GM21423 (cell line): ENCODE results near the gene NES.

ENCODE experiments used
- ATAC-seq: cut with Tn5 transposase; IDR thresholded peaks from one replicate; pipeline ENCODE4 v1.9.1; 2021; ENCODE audit warnings: mild to moderate bottlenecking, moderate library complexity; ENCODE audit not compliant: unreplicated experiment

NES gene

GRCh38 chr1:156664046-156664766, 13.0 kb downstream of the NES start:
- ATAC-seq = no peak

DNA sequence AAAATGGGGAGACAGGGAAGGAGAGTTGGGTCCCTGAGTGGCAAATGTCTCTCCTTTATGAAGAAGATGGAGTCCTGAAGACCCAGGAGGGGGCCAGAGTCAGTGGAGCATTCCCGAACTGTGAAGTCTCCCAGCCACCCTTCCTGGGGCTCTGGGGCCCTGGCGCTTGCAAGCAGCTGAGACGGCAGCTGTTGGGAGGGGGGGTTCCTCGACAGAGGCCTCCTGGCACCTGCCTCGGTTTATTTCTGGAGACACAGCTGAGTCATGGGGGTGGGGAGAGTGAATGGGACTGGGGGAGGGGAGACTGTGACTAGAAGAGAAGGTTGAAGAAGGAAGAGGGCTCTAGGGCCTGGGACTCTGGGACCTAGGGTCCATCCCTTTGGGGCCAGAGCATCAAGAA, 14.0 kb downstream of the NES start:
- ATAC-seq = no peak

DNA sequence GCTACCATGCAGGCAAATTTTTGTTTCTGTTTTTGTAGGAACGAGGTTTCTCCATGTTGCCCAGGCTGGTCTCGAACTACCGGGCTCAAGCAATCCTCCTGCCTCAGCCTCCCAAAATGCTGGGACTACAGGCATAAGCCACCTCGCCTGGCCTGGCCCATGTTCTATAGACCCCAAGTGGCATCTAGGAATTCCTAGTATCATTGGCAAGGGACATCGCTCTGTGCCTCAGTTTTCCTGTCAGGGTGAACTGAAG, 14.5 kb downstream of the NES start:
- no peak for ATAC-seq

GRCh38 chr1:156662005-156662799, 15.0 kb downstream of the NES start:
- ATAC-seq = no peak

GRCh38 chr1:156660752-156661112, 16.5 kb downstream of the NES start:
- no peak for ATAC-seq

- peak; percentile 50 for ATAC-seq
These were observed 17.0 kb downstream of the NES start for GRCh38 chr1:156659988-156660751.

GRCh38 chr1:156659661-156659987, 17.6 kb downstream of the NES start:
- no peak for ATAC-seq

GRCh38 chr1:156658945-156659574, 18.1 kb downstream of the NES start:
- ATAC-seq = no peak

- ATAC-seq = no peak
These were observed 18.7 kb downstream of the NES start for GRCh38 chr1:156658496-156658895.

GRCh38 chr1:156657741-156658319, 19.4 kb downstream of the NES start:
- ATAC-seq = no peak

DNA sequence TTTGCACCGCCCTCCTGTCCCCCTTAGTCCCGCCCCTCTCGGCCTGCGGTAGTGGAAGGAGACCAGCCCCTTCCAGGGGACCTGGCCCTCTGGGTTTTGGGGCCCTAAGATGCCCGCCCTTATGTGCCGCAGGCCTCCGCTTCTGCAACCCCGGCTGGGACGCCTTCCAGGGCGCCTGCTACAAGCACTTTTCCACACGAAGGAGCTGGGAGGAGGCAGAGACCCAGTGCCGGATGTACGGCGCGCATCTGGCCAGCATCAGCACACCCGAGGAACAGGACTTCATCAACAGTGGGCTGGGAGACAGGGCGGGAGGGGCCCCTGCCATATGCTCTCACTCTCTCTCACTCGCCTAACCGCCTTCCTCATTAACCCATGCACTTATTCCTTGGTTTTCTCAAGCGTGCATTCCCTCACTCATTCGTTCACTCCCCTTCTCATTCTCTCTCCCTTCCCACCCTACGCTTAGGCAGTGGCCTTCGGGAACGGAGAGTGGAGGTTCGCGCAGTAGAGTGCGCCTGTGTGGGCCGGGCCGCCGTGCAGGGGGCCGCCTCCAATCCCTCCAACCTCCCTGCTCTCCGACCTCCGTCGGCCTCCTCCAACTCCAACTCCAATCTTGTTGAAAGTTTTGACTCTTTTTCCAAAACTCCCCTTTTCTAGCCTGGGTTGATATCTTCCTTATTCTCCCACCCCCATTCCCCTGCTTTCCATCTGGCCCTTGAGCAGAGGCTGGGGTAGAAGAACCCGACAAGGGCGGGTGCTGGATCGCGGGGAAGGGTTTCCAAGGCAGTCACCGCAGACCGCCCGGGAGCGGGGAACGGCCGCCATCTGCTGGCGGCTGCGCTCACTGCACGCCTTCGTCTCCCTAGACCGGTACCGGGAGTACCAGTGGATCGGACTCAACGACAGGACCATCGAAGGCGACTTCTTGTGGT, 20.1 kb downstream of the NES start:
- no peak for ATAC-seq

DNA sequence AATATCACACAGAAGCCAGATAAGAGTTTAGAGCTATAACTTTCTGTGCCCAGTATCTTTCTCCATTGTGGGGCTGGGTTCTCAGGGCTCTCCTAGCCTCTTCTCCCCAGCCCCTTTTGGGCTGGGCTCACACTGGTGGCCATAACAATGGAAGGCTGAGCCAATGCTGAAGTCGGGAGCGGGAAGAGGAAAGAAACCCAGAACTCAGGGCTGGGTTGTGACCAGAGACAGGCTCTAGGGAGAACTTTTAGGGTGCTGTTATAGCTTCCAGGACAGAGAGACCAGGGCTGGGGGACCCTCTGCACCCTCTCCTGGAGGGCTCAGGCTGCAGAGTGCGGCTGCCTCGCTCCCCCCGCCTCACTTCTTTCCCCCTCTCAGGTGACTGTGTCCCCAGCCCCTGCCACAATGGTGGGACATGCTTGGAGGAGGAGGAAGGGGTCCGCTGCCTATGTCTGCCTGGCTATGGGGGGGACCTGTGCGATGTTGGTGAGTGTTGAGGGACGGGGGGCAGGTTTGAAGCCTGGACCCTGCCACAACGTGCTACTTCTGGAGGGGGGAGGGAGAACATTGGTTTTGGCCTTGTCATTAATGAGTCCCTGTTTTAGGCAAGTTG, 21.2 kb downstream of the NES start:
- ATAC-seq = no peak

- ATAC-seq = no peak
These were observed 21.9 kb downstream of the NES start for GRCh38 chr1:156655151-156655903.

GRCh38 chr1:156654700-156655099, 22.5 kb downstream of the NES start:
- ATAC-seq = no peak

DNA sequence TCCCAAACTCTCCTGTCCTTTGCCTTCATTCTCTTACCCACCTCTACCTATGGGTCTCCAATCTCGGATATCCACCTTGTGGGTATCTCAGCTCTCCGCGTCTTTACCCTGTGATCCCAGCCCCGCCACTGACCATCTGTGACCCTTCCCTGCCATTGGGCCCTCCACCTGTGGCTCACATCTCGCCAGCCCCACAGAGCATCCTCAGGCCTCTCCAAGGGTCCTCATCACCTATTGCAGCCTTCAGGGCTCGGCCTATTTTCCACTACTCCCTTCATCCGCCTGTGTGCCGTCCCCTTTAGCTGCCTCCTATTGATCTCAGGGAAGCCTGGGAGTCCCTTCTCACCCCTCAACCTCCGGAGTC, 24.2 kb downstream of the NES start:
- ATAC-seq = no peak

GRCh38 chr1:156652131-156652991, 24.8 kb downstream of the NES start:
- ATAC-seq = no peak

DNA sequence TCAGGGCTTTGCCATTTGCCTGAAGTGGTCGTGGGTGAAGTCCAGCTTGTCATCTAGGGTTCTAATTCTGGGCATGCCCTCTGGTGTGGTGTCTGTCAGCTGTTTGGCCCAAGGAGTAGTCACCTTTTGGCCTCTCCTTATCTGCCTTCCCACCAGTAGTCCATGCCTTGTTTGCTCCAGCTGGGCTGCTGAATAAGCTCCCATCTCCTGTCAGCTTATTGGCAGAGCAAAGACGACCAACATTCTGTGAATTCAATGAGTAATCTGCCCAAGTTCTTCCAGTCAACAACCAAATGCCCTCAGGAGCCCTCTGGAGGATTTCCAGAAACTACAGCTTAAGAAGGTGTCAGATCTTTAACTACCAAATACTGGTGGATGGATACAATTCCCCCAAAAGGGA, 28.3 kb downstream of the NES start:
- no peak for ATAC-seq

- ATAC-seq = no peak
These were observed 28.7 kb downstream of the NES start for GRCh38 chr1:156648496-156648895.
